HL-60/S4 (cell line): ENCODE results near the gene KCNK4.

Experiments
- in situ Hi-C: fragments of 300-500 bp; cut with MboI; formaldehyde crosslinking; loops from 2 replicates; pipeline ENCODE4 v1.14.3; 2022; ENCODE audit warnings: low sequenced_read_pairs

The KCNK4 gene

DNA sequence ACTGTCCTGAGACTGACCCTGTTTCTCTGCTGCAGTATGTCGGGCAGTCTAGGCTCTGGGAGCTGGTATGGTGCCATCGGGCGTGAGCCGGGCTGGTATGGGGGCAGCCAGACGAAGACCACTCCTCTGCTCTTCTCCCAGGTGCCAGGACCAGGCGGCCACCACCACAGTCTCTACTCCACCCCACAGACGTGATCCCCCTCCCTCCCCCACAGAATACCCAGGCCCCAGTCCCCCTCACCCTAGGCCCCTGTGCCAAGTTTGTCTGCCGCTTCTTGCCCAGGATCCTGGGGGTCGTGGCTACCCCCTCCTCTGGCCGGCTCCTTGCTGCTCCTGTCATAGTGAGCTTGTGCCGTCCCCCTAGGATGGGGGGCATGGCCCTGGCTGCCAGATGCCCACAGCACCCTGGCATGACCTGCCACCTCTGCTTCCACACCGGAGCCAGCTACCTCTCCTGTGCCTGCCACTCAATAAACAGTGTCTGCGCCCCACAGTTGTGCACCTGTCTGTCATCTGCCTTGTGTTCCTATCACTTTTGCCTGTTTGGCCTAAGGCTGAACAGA is 2.0 kb upstream of the KCNK4 start:
- in situ Hi-C loops, result no loop called here

DNA sequence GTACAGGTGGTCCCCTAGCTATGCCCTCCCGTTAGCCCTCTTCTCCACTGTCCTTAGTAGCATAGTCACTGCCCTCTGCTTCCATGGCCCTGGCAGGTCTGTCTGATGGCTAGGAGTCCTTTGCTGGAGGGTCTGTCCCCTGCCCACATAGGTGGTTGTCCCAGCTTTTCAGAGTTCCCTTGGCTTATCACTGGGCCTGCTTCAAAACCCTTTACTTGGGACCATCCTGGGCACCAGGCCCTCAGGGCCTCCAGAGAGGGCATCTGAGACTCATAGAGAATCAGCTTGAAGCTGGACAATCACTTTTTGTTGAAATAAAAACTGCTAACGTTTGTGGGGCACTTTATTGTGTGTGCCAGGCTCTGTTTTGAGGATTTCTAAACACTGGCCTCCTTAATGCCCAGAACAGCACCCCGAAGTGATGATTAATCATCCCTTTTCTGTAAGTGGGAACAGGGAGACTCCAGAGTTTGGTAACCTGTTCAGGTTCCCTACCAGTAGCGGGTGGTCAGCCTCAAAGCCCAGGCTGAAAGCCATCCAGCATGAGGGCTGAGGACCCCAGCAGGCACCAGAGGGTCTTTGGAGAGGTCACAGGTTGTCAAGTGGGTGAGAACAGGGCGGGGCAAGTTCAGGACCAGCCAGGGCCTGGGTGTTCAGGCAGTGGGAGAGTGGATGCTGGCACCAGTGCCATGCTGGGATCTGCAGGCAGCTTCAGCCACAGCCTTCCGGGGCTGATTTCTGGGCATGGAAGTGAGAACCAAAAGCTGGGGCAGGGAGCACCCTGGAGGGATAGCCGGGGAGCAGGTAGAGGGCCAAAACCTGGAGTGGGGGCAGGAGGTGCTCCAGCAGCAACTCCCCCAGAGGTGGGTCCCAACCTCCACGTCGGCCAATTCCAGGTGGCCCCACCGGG is 495 bp upstream of the KCNK4 start:
- in situ Hi-C loops, result no loop called here

DNA sequence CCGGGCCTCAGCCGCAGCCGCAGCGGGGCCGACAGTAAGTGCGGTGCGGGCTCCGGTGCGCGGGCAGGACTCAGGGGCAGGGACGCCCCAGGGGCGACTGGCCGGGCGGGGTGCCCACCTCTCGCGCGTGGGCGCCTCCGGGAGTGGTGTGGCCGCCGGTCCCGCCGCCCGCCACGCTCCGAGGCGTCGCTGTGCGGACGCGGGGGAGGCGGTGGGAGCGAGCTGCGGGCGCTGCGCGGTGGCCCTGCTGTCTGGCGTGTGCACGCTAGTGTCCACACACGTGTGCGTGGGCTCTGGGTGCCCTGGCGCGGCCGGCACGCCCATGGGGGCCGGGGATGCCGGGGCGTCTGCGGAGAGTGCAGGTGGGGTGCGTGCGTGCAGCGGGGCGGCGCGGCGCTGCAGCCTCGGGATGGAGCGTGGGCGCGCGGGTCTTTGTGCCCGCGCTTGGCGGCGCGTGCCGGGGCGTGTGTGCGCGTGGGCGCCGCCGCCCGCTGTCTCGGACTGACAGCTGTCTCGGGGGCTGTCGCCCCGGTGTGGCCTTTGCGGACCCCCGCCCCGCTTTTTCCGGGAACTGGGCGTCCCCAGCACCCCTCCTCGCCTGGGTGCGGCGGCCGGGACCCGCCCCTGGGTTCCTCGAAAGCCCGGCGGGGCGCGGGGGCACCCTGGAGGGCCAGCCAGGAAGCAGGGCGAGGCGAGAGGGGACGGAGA is 804 bp downstream of the KCNK4 start:
- in situ Hi-C loops, result no loop called here

DNA sequence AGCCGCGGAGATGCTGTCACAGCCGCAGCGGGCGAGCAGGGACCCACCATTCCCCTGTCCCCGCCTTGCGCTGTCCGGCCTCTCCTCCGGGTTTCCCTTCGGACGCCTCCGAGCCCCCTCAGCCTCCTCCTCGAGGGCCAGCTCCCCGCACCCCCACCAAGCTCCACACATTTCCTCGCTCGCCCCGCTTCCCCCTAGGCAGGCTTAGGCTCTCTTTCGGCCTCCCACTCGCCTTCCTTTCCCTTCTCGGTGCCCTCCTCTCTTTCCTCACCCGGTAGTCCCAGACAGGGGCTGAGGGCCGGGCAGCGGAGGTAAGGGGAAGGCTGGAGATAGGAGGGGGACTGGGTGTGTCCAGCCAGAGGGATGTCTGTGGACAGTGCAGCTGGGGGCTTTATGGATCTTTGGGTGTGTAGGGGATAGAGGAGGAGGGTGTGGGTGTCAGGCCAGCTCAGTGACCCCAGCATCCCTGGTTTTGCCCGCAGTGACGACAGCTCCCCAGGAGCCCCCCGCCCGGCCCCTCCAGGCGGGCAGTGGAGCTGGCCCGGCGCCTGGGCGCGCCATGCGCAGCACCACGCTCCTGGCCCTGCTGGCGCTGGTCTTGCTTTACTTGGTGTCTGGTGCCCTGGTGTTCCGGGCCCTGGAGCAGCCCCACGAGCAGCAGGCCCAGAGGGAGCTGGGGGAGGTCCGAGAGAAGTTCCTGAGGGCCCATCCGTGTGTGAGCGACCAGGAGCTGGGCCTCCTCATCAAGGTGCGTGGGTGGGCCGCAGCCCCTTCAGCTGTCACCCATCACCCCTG is 1.6 kb downstream of the KCNK4 start:
- in situ Hi-C loops, result no loop called here

DNA sequence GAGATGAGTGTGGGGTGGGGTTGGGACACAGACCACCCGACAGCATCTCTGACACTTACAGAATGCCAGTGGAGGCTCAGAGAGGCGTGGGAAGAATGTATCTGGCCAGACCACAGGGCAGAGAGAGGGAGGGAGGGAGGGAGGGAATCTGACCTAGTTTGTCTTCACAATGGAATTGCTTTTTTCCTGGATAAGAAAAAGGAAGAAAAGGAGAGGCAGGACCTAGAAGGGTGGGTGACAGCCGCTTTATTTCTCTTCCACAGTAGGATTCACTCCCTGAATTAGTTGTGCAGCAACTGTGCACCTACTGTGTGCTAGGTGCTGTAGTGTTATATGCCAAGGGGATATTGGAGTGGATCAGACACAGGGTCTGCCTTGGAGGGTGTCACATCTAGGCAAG is 3.7 kb downstream of the KCNK4 start:
- in situ Hi-C loops, result no loop called here

DNA sequence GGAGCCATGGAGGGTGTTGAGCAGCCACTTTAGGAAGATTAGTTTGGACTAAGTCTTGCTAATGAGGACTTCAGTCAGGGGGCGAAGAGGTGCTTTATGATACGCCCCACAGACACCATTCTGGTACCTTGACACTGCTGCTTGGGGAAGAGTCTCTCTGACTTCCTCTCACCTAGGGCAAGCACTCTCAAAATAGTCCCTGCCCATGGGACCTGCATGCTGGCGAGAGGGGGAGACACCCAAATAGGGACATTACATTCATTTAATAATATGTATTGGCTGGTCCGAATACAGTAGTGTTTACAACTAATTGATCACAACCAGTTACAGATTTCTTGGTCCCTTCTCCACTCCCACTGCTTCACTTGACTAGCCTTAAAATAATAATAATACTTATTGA is 4.7 kb downstream of the KCNK4 start:
- in situ Hi-C loops, result no loop called here

DNA sequence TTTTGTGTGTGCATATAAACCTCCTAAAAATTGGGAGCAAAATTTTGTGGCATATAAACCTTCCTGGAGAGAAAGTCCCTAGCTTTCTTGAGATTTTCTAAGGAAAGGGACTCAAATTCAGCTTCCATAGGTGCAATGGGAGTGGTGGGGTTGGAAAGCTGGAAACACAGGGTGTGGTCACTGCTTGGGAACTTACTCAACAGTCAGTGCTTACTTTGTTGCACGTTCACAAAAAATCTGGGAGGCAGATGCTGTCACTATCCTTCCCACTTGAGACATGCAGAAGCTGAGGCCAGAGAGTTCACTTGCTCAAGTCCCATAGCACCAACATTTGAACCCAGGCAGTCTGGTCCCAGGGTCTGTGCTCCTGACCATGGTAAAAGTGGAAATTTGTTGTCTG is 5.1 kb downstream of the KCNK4 start:
- in situ Hi-C loops, result no loop called here

DNA sequence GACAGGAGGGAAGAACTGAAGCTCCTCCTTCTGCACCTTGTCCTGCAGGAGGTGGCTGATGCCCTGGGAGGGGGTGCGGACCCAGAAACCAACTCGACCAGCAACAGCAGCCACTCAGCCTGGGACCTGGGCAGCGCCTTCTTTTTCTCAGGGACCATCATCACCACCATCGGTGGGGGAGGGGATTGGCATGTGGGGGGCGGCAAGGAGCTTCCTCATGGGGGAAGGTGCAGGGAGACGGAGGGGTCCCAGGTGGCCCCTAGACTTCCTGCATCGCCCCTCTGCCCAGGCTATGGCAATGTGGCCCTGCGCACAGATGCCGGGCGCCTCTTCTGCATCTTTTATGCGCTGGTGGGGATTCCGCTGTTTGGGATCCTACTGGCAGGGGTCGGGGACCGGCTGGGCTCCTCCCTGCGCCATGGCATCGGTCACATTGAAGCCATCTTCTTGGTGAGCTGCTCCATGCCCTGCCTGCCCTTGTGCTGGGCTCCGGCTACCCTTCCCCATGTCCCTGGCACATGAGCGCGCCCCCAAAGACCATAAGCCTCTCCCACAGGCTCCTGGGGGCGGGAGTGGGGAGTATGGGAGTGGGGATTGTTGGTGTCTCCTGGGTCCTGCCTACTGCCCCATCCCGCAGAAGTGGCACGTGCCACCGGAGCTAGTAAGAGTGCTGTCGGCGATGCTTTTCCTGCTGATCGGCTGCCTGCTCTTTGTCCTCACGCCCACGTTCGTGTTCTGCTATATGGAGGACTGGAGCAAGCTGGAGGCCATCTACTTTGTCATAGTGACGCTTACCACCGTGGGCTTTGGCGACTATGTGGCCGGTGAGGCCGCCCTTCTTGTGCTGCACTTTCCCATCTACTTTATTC is 6.0 kb downstream of the KCNK4 start:
- in situ Hi-C loops, result no loop called here

DNA sequence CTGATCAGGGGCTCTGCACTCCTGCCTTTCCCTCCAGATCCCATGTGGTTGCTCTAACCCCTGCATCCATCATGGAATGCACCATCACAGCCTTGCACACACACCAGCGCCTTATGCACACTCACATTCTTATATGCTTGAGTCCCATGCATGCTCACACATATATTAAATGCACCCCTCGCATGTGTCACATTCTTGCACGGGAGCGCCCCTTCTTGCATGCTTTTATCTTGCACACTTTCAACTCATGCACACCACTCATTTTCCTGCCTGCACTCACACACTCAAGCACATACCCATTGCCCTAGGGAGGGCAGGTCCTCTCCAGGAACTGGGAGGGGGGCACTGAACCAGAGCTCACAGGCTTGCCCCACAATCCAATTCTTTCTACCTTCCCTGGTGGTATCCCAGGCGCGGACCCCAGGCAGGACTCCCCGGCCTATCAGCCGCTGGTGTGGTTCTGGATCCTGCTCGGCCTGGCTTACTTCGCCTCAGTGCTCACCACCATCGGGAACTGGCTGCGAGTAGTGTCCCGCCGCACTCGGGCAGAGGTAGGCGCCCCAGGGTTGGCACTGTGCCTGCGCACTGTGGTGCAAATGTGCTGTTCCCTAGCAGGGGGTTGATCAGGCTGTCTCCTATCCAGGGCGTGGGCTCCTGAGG is 6.7 kb downstream of the KCNK4 start:
- in situ Hi-C loops, result no loop called here

DNA sequence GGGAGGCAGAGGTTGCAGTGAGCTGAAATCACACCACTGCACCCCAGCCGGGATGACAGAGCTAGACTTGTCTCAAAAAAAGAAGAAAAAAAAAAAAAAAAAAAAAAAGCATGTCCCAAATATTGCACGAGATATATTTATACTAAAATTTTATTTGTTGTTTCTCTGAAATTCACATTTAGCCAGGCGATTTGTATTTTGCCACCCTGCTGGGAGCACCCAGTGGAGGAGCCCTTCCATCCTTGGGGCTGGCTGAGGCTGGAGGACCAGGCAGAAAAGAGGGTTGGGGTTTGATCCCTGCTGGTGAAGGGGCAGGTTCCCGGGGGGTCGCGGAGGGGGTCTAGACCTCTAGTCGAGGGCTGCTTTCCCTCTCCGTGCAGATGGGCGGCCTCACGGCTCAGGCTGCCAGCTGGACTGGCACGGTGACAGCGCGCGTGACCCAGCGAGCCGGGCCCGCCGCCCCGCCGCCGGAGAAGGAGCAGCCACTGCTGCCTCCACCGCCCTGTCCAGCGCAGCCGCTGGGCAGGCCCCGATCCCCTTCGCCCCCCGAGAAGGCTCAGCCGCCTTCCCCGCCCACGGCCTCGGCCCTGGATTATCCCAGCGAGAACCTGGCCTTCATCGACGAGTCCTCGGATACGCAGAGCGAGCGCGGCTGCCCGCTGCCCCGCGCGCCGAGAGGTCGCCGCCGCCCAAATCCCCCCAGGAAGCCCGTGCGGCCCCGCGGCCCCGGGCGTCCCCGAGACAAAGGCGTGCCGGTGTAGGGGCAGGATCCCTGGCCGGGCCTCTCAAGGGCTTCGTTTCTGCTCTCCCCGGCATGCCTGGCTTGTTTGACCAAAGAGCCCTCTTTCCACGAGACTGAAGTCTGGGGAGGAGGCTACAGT is 8.1 kb downstream of the KCNK4 start:
- in situ Hi-C loops, result no loop called here

DNA sequence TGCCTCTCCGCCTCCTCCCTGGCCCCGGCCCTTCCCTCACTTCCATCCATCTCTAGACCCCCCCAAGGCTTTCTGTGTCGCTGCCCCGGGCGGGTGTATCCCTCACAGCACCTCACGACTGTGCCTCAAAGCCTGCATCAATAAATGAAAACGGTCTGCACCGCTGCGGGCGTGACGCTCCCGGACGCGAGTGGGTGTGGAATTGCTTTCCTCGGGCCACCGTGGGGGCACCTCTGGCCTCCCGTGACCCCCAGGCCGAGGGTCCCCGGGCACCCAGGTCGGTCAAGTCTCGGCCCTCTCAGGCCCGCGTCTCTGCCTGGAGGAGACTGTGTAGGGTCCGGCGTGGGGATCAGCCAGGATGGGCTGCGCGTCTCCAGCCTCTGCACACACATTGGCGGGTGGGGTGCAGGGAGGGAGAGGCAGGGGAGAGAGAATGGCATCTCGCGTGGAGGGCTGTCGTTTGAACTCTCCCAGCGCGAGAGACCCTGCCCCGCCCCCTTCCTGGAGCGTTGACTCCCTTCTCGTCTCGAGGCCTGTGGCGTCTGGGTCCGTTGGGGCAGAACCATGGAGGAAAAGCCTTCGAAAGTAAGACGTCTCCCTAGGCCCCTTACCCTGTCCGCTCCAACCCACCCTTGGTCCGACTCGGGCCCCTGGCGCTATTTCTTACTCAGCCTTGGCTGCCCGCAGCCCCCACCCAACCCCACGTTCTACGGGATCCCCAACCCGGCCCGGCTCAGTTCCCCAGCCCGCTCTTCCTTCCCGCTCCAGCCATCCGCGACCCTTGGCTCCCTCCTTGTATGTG is 8.9 kb downstream of the KCNK4 start, which contains the start of gene CATSPERZ:
TSS of gene CATSPERZ (plus strand) at position 512 of the 802 bp plus-strand sequence. CDS start at position 565, 53 bp downstream.
- in situ Hi-C loops, result no loop called here

DNA sequence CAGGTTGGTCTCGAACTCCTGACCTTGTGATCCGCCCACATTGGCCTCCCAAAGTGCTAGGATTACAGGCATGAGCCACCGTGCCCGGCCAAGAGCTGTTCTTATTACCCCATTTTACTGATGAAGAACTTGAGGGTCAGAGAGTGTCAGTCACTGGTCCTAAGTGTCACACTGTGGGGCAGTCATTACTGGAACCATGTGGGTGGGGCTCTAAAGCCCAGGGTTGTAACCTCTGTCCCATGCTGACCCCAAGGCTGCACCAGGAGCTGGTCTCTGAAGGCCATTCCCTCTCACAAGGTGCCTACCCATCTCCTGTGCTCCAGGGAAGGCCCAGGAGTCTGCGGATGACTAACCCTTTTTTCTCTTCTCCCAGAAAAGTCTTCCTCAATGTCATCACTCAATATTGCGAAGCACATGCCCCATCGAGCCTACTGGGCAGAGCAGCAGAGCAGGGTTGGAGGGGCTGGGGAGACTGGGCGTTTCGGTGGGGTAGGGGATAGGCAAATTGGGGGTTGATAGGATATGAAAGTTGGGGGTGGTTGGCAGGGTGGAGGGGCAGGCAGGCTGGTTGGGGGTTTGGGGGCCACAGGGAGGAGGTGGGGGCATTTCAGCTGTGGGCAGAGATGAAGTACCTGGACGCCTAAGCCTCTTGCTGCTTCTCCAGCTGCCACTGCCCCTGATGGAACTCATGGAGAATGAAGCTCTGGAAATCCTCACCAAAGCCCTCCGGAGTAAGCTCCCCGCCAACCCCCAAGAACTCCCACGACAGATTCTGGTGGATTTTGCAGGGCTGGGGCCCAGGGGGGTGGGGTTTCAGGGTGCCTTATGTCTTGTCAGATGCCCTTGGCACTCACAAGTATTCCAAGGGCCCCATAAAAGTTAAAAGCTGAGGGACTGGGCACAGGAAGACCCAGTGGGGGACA is 12.3 kb downstream of the KCNK4 start:
- in situ Hi-C loops, result no loop called here

DNA sequence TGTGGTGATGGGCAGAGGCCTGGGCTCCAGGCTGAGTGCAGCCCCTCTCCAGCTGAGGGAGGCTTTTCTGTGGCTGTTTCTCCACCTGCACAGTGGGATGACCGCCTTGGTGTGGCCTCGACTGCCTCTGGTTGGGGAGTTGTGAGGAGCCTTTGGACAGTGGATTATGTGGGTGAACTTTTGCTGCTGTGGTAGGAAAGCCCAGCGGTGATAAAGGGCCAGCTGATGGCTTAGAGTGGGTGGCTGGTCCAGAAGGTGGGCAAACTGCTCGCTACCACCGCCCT is 12.9 kb downstream of the KCNK4 start:
- in situ Hi-C loops, result no loop called here

DNA sequence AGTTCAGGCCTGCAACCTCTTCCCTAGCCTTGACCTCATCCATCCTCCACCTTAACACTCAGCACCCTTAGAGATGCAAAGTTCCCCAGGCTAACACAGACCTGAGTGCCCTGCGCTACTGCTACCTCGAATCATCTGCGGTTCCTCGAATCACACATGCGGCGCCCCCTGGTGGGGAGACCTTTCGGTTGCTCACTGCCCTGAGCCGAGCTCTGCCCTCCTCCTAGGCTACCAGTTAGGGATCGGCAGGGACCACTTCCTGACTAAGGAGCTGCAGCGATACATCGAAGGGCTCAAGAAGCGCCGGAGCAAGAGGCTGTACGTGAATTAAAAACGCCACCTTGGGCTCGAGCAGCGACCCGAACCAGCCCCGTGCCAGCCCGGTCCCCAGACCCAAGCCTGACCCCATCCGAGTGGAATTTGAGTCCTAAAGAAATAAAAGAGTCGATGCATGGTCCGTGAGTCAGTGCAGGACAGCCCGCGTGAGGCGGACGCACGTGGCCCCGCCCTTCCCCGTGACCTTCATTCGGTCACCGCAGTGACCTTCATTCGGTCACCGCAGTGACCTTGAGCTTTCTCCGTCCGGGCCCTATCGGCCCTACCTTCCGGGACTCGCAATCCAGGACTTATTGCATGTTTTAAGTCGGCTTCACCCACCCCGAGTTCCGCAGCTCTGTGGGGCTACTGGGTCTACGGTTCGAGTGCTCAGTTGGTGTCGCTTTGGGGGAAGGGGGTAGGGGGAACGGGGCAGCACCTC is 13.4 kb downstream of the KCNK4 start:
- in situ Hi-C loops, result no loop called here

DNA sequence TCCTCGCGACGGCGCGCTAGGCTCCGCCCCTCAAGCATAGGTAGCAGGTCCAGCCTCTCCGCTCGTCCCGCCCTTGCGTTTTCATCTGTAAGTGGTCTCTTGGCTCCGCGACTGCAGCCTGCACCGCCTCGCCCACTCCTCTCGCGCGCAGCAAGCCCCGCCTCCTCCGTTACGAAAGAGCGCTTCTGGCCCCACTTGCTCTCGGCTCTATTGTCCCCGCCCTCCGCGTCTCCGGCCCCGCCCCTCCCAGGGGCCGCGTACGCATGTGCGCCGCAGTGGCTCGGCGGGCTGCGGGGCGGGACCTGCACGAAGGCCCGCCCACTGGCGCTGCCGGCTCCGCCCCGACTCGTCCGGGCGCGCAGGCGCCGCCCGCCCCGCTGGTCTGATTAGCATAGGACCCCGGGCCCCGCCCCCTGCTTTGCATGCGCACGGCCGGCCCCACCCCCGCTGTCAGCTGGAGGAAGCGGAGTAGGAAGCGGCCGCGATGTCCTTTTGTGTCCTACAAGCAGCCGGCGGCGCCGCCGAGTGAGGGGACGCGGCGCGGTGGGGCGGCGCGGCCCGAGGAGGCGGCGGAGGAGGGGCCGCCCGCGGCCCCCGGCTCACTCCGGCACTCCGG is 14.1 kb downstream of the KCNK4 start, which contains the start of gene ESRRA:
TSS of gene ESRRA (plus strand) at position 450 of the 616 bp plus-strand sequence. CDS start 1,656 bp downstream, outside the sequence.
- in situ Hi-C loops, result no loop called here
